Breast epithelium (tissue), 4 donors: ENCODE data around the gene PAX1. TPM values are rescaled to one million over a fixed set of nuclear protein-coding genes. Genes with fewer than 3 reads are reported as not detected.
A peak's percentile ranks its signal among the peaks of the same experiment; 100 is the strongest.

ENCODE experiments used
- DNase-seq, 2 donors: peaks; one replicate each; pipeline ENCODE4 v3.0.0-alpha.2; 2019; ENCODE audit warnings: low spot score in 2 of 2
- H3K27ac ChIP-seq, 2 donors: fragments of 200-600 bp; sonication (generic) in 1 of 2; one replicate each; pipeline ENCODE4 v1.5.1; 2016 to 2019; ENCODE audit warnings: mild to moderate bottlenecking in 1 of 2
- H3K27me3 ChIP-seq, 2 donors: fragments of 200-600 bp; sonication (generic) in 1 of 2; one replicate each; pipeline versions ENCODE4 v1.5.1 to v1.6.0; 2017 to 2019; ENCODE audit warnings: control low read depth in 1 of 2, mild to moderate bottlenecking in 1 of 2
- H3K36me3 ChIP-seq: fragments of 200-600 bp; one replicate; pipeline ENCODE4 v1.5.1; 2019
- H3K4me1 ChIP-seq, 2 donors: fragments of 200-600 bp; sonication (generic); one replicate each; pipeline ENCODE4 v1.5.1; 2016 to 2019; ENCODE audit warnings: control low read depth in 1 of 2
- H3K4me3 ChIP-seq, 3 donors: fragments of 200-600 bp; sonication (generic); 1 replicate in 2 of 3; 2 replicates in 1 of 3; pipeline ENCODE4 v1.5.1; 2016 to 2019; ENCODE audit warnings: mild to moderate bottlenecking in 3 of 3, moderate library complexity in 2 of 3
- H3K9me3 ChIP-seq, 2 donors: fragments of 200-600 bp; sonication (generic) in 1 of 2; one replicate each; pipeline ENCODE4 v1.5.1; 2016 to 2019; ENCODE audit warnings: control low read depth in 1 of 2
- POLR2A ChIP-seq: fragments of 450-650 bp; IDR thresholded peaks from one replicate; pipeline ENCODE4 v1.6.1; 2016; ENCODE audit warnings: antibody characterized with exemption, mild to moderate bottlenecking, moderate library complexity
- POLR2AphosphoS5 ChIP-seq, 3 donors: sonication (generic); formaldehyde crosslinking; IDR thresholded peaks; one replicate each; pipeline ENCODE4 v1.6.1; 2017; ENCODE audit warnings: antibody characterized with exemption in 3 of 3
- intact Hi-C: fragments of 100-400 bp; cut with DNase I; formaldehyde crosslinking; loops from one replicate; pipeline ENCODE4 v1.15.1; 2023; ENCODE audit warnings: low total_unique reads
- total RNA-seq, 3 donors: library from RNA; depleted of rRNA; stranded (reverse); fragments of >200 nt; gene quantifications; one replicate each; pipeline ENCODE4 v1.1.0, GENCODE V29; 2016
- TF ChIP-seq, protein P1 (sequence below), 3 donors: fragments of 450-650 bp; IDR thresholded peaks; one replicate each; pipeline ENCODE4 v1.5.1; 2016 to 2017; ENCODE audit warnings: antibody characterized with exemption in 3 of 3, mild to moderate bottlenecking in 3 of 3, moderate library complexity in 3 of 3

Gene PAX1
- not detected for total RNA-seq

DNA sequence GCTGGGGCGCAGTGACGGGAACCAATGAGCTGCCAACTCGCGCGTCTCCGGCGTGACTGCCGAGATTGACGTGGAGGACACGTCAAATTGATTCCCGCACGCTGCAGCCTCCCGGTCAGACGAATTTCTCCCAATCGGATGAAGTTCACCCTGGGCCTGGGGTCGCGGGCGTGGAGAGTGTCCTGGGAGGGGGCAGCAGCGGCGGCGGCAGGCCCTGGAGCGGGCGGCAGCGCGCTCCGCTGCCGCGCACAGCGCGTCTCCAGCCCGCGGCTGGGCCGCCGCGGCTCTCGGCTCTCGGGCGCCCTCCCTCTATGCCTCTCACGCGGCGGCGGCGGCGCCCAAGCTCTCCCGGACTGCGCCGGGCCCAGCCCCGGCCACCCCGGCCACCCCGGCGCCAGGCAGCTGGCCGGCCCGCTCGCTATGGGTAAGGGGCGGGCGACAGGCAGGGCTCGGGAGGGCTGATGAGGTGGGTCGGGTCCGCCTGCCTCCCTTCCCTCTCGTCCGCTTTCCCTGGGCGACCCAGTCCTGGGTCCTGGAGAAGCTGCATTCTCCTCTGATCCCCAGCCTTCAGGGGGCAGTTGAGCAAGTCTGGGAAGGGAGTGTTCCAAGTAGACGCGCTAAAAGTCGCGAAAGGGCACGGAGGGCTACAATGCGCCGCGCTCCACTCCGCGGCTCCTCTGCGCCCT lies at the start of gene PAX1:
TSS of gene PAX1 (plus strand) at position 90 of the 686 bp plus-strand sequence. CDS start at position 139, 49 bp downstream.
- no peak for TF ChIP-seq POLR2AphosphoS5 (IDR thresholded peaks at IDR 0.05)
- peak within 1 kb of the TSS in 2 of 3 donors; percentile 30 to 46 for H3K4me3 ChIP-seq
- intact Hi-C loops, result no loop called here
- no peaks in the 10 kb centered on the region for H3K9me3 ChIP-seq
- DNase-seq, result no peak
- peaks cover 0 to 96% of the 10 kb centered on the region in 2 donors for H3K27me3 ChIP-seq
- no peaks in the 10 kb centered on the region for H3K36me3 ChIP-seq
- H3K4me1 ChIP-seq, result no peaks in the 10 kb centered on the region
- no peak within 1 kb of the TSS for H3K27ac ChIP-seq

DNA sequence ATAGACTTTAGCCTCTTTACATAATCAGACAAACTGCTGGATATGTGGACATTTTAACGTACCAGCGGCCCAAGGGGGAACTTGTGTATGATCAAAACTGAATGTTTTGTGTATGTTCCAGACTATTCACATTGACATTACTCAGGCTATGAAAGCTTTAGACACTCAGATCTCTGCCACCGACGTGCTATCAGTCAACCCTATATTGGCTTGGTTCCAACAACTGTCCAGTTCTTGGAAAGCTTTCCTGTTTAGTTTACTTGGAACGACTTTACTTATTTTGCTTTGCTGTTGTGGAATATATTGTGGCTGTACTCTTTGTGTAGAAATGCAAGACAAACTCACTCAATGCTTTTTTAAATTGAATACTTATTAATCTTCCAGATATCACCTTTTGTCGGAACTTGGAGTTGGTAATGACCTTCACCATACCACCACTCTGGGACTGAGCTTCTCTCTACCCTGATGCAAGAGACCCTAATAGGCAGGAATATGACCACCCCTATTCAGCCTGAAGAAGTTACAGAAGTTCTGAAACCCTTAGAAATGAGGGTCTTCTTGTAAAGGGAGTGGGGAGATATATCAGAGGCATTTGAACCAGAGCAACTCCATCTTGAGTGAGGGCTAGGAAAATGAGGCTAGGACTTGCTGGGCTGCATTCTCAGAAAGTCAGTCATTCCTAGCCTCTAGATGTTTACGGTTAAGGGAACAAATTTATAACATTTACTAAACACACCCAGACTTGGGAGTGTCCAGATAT lies 49.0 kb upstream of the PAX1 start:
- intact Hi-C loops, result no loop called here

DNA sequence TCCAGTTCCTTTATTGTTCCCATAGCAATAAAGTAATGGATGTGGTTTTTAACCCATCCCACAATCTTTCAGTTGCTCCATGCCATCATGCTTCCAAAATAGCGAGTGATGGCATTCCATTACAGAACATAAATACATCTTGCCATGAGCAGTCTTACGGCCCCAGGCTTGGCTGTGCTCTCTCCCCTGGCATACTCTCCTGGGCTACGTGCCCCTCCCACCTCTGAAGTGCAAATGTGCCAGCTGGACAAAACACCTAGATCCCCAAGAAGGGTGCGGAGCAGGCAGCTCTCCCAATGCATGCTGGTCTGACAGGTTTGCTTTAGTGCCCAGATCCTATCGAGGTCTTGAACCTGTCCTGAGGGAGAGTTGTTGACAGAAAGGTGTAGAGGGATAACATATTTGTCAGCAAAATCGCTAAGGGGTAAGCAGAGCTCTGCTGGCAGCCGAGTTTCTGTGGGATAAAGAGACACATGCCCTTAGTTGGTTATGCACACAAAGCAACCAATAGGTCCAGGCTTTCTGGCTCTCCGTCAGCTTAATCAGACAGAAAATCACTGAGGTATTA lies 43.9 kb upstream of the PAX1 start:
- Histone ChIP-seq H3K27me3 (peaks cover 0 to 10% of the 10 kb centered on the region in 2 donors), H3K27ac (no peak overlapping the region), H3K36me3 (no peaks in the 10 kb centered on the region), H3K4me1 (no peaks in the 10 kb centered on the region), H3K9me3 (no peaks in the 10 kb centered on the region), H3K4me3 (no peak overlapping the region)
- TF ChIP-seq POLR2AphosphoS5 (IDR thresholded peaks at IDR 0.05), result no peak
- TF ChIP-seq, protein P1, sequence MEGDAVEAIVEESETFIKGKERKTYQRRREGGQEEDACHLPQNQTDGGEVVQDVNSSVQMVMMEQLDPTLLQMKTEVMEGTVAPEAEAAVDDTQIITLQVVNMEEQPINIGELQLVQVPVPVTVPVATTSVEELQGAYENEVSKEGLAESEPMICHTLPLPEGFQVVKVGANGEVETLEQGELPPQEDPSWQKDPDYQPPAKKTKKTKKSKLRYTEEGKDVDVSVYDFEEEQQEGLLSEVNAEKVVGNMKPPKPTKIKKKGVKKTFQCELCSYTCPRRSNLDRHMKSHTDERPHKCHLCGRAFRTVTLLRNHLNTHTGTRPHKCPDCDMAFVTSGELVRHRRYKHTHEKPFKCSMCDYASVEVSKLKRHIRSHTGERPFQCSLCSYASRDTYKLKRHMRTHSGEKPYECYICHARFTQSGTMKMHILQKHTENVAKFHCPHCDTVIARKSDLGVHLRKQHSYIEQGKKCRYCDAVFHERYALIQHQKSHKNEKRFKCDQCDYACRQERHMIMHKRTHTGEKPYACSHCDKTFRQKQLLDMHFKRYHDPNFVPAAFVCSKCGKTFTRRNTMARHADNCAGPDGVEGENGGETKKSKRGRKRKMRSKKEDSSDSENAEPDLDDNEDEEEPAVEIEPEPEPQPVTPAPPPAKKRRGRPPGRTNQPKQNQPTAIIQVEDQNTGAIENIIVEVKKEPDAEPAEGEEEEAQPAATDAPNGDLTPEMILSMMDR (IDR thresholded peaks at IDR 0.05), result no peak
- no peak for TF ChIP-seq POLR2A
- intact Hi-C loops, result no loop called here
- DNase-seq, result no peak

More for the DNA sequence above, 49.0 kb upstream of the PAX1 start:
- Histone ChIP-seq H3K4me1 (no peaks in the 10 kb centered on the region), H3K36me3 (no peaks in the 10 kb centered on the region), H3K9me3 (no peaks in the 10 kb centered on the region), H3K4me3 (no peak overlapping the region), H3K27me3 (peaks cover 0 to 4% of the 10 kb centered on the region in 2 donors), H3K27ac (no peak overlapping the region)
- TF ChIP-seq POLR2AphosphoS5 (IDR thresholded peaks at IDR 0.05), result no peak
- TF ChIP-seq, protein P1 (IDR thresholded peaks at IDR 0.05), result no peak
- no peak for TF ChIP-seq POLR2A
- no peak for DNase-seq

DNA sequence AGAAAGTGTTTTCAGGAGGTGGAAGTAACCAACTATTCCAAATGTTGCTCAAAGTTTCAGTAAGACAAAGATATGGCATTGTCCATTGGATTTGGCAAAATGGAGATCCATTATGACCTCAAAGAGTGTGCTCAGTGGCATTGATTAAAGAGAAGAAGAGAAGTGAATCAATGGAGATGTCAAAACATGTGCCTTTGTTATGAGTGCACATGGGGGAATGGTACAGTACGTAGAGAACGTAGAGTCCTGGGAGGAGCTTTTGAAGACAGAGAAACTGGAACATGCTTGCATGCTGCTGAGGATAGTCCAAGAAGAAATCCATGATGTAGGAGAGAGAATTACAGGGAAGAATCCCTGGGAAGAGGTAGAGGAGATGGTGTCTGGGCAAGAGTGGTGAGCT lies 42.0 kb upstream of the PAX1 start:
- intact Hi-C loops, result no loop called here
- Histone ChIP-seq H3K4me3 (no peak overlapping the region), H3K27me3 (peaks cover 0 to 6% of the 10 kb centered on the region in 2 donors), H3K36me3 (no peaks in the 10 kb centered on the region), H3K4me1 (no peaks in the 10 kb centered on the region), H3K9me3 (no peaks in the 10 kb centered on the region), H3K27ac (no peak overlapping the region)
- DNase-seq, result no peak
- TF ChIP-seq POLR2AphosphoS5 (IDR thresholded peaks at IDR 0.05) (no peak), POLR2A (no peak)
- TF ChIP-seq, protein P1 (IDR thresholded peaks at IDR 0.05), result no peak

DNA sequence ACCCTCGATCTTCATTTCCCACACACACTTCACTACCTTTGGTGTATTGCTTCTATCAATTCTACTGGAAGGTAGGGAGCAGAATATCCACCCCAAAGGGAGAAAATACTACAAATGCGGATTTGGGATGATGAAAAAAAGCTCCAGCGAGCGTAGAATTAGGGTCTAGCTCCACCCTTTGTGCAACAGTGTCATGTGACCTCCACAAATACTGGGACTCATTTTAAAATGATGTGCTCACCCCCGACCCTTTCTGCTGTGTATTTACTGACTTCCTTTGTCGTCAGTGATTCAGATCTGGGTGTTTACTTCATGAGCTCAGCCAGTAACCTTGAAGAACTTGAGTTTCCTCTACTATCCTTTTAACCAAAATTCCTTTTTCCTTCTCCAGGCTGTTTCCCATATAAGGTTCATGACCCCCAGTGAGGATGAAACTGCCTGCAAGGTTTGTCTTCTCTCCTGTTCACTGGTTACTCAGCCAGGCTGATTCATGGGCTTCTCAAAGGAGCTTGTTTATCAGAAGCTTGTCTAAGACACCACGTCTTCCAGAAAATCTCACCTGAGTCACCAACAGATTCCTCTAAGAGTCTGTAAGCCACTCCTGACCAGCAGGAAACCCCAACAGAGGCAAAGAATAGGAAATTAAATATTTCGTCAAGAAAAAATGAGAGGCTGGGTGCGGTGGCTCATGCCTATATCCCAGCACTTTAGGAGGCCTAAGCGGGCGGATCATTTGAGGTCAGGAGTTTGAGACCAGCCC lies 39.6 kb upstream of the PAX1 start:
- Histone ChIP-seq H3K27ac (no peak overlapping the region), H3K4me3 (no peak overlapping the region), H3K27me3 (peaks cover 0 to 10% of the 10 kb centered on the region in 2 donors), H3K36me3 (no peaks in the 10 kb centered on the region), H3K9me3 (no peaks in the 10 kb centered on the region), H3K4me1 (no peaks in the 10 kb centered on the region)
- no peak for DNase-seq
- intact Hi-C loops, result no loop called here
- TF ChIP-seq, protein P1 (IDR thresholded peaks at IDR 0.05), result no peak
- TF ChIP-seq POLR2A, result no peak
- TF ChIP-seq POLR2AphosphoS5 (IDR thresholded peaks at IDR 0.05), result no peak
